Posterior vena cava (tissue), 2 donors: ENCODE measurements around the gene ZC3H7B. TPM values are rescaled to one million over a fixed set of nuclear protein-coding genes. Genes with fewer than 3 reads are reported as not detected.
A peak's percentile ranks its signal among the peaks of the same experiment; 100 is the strongest.

Experiments
- DNase-seq: peaks from one replicate; pipeline ENCODE4 v3.0.0-alpha.2; 2020; ENCODE audit warnings: low spot score
- intact Hi-C, 2 donors: fragments of 100-400 bp; cut with DNase I; formaldehyde crosslinking; loops; one replicate each; pipeline versions ENCODE4 v1.14.1 to v1.14.2; 2022 to 2023
- total RNA-seq, 2 donors: library from RNA; stranded (reverse); fragmentation: NEBNext Ultra II Directional; extraction: Animal tissue kit (Norgen Biotek cat#: 25700); gene quantifications; one replicate each; pipeline ENCODE4 v1.2.1, GENCODE V29; 2021
- donor health status: DM: yes; HTN: yes; CAD: no.
- donor health status: DM: yes; HTN: yes; CAD: no.

The ZC3H7B gene
- total RNA-seq, 2 donors from 2014 or later = 36.1 to 41.7 TPM

DNA sequence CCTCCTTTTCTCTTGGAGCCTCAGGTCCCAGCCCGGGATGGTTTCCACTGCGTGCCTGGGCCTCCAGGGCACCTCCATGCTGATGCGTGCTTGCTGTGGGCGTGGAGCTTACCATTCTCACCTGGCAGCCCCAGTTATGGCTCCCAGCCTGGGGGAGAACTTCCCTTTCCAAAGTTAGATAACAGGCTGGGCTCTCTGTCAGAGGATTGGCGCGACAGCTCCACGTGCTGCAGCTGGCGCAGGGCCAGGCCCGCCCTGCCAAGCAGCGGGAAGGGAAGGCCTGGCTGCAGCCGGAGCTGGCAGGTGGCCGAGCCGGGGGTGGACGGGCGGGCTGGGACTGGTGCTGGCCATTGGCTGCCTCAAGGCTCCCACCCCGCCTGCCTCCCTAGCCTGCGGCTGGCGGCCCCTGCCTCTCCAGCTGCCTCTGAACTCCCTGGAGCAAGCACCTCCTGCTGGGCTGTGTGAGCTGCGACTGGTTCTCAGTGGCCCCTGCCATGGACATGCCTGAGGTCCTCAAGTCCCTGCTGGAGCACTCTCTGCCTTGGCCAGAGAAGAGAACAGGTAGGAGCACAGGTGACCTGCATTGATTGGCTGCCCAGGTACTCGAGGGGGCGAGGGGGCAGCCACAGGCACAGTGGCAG is 65.8 kb downstream of the ZC3H7B start:
- intact Hi-C loops = no loop called here

GRCh38 chr22:41367680-41368542 is 66.6 kb downstream of the ZC3H7B start:
- DNase-seq = no peak
- intact Hi-C loops = no loop called here

More for the DNA sequence above, 65.8 kb downstream of the ZC3H7B start:
- peak; percentile 98 for DNase-seq

DNA sequence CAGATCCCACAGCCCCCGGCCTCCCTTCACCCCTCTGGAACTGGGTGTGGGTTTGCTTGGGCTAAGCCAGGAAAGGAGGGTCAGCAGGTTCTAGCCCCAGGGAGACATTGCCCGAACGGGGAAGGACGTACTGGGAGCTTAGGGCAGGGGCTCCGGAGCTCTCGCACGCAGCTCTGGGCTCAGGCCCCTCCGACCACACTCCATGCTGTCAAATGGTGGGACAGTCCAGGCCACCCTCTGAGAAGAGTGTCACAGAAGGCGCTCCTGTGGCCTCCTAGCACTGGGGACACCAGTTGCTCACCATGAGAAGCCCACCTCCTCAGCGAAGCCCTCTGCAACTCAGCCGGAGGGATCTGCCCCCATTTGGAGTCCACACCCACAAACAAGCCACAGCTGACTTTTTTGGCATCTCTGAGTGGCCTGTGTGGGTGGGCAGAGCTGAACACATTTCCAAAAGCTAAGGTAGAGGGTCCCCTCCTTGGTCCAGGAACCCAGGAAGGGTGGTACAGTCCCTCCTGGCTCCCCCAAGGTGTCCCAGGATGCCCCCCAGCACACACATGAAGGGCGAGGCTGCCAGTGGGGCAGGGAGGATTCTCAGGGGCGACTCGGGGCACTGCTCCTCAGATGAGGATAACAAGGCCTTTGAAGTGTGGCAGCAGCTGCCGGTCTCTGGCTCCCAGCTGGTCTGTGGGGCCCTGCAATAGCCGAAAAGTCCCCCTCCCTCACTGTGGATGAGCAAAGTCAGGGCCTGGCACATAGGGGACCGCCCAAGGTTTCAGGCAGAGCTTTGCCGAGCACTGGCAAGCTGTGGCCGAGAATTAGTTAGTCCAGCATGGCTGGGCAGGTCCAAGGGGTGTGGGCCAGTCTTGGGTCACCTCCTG is 67.5 kb downstream of the ZC3H7B start:
- DNase-seq = no peak
- intact Hi-C loops = no loop called here

- no peak for DNase-seq
- intact Hi-C loops = no loop called here
Measured at GRCh38 chr22:41369424-41369745, 68.1 kb downstream of the ZC3H7B start.

- no peak for DNase-seq
- intact Hi-C loops = no loop called here
Measured at GRCh38 chr22:41369837-41370236, 68.5 kb downstream of the ZC3H7B start.

GRCh38 chr22:41377846-41378245 is 76.5 kb downstream of the ZC3H7B start:
- no peak for DNase-seq
- intact Hi-C loops = no loop called here

DNA sequence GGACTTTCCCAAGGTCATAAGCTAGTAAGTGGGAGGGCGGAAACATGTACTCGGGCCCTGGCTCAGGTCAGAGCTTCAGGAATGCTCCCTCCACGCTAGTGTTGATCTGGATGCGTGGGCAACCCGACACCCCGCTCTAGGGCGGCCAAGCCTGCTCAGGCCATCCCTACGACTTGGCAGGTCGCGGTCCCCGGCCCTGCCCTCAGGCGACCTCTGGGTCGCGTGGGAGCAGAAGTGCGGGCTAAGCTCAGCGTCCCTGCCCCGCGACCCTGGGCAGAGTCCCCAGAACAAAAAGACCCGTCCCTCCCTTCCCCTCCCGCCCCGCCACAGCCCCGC is 79.6 kb downstream of the ZC3H7B start:
- intact Hi-C loops = no loop called here
- peak; percentile 95 for DNase-seq

DNA sequence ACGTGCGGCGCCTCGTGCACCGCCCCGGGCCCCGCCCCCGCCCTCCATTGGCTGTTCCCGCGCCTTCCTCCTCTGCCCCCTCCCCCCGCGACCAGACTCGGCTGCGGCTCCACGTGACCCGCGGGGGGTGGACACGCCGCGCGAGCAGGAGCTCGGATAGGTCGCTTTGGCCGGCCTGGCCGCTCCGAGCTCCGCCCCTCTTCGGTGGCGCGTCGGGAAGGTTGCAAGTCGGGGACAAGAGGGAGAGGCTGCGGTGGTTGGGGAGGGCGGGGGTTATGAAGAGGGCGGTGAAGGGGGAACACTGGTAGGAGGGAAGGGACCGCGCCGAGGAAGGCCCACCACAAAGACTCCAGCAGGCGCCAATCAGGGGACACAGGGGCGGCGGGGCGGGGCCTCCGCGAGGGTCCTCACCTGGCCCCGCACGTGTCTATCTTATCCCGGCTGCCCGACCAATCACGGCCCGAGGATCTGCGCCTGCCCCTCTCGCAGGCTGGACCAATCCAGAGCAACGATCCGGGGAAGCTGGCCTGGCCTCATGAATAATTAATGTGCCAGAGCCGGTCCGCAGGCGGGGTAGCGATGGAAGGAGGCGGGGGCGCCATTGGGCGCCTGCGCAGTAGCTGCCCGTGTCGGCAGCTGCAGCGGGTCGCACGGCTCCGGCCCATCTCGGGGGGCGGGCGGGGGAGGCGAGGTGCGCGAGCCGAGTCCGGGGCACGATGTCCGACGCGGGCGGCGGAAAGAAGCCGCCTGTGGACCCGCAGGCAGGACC is 80.2 kb downstream of the ZC3H7B start, which contains the start of gene TEF:
TEF (plus strand) TSS at position 614 of the 769 bp plus-strand sequence; CDS start at position 717, 103 bp downstream.
- DNase-seq = peak; percentile 99
- intact Hi-C loops = no loop called here

DNA sequence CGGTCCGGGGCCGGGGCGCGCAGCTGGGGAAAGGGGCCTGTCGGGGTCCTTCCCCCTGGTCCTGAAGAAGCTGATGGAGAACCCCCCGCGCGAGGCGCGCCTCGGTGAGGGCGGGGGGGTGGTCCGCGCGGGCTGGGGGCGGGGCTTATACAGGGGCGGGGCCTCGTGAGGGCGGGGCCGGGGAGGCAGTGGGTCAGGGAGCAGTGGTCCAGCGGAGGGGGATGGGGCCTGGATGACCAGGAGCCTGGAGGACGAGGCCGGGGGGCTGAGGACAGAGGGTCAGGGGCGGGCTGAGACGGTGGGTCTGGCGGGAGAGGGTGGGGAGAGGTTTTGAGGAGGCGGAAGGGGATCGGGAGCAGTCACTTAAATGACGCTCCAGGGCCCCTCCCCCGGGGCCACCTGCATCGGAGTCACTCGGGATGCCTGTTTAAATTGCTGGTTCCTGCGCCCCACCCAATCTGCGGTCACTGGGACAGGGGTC is 80.8 kb downstream of the ZC3H7B start:
- DNase-seq = no peak
- intact Hi-C loops = no loop called here

- intact Hi-C loops = no loop called here
Measured at GRCh38 chr22:41382610-41383009, 81.3 kb downstream of the ZC3H7B start.

DNA sequence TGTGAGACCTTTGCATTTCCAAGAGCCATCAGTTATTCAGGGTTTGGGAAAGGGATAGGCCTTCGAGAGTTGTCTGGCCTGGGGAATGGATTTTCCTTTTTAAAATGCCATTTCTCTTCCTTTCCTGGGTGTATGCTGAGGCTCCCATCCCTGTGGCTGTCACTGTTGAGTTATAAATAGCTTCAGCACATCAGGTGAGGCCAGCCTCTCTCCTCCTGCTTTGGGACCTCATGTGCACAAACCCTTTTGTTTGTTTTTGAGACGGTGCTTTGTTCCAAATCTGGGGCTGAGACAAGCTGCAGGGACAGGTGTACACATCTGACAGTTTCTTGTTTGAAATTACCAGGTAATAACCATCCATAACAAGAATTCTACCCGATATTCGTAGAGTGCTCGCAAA is 81.8 kb downstream of the ZC3H7B start:
- intact Hi-C loops = no loop called here
- DNase-seq = no peak

More at GRCh38 chr22:41382610-41383009, 81.3 kb downstream of the ZC3H7B start:
- DNase-seq = no peak

DNA sequence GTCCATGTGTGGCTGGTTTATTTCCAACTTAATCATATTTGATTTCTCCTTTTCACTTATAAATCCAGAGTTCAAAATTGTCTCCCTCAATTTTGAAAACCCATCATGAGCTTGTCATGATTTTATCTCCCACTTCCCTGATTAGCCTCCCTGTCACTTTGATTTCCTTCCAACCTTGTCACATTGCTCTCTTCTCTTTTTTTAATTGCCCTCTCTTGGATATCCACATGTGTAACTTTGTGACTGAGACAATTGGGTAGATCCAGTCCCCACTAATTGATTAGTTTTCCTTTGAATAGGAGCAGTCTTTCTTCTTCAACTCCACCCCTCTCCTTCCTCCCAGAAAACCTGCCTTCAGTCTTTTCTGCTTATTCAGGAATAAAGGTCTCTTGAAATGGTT is 82.8 kb downstream of the ZC3H7B start:
- no peak for DNase-seq
- intact Hi-C loops = no loop called here

GRCh38 chr22:41387341-41387740 is 86.0 kb downstream of the ZC3H7B start:
- intact Hi-C loops = no loop called here
- no peak for DNase-seq

DNA sequence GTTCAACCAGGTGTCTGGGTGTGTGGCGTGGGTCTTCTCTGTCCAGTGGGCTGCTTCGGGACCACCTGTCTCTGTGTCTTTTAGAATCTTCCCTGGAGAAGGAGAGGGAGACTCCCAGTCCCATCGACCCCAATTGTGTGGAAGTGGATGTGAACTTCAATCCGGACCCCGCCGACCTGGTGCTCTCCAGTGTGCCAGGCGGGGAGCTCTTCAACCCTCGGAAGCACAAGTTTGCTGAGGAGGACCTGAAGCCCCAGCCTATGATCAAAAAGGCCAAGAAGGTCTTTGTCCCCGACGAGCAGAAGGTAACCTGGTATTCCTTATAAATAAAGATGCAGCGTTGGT is 92.7 kb downstream of the ZC3H7B start:
- DNase-seq = no peak
- intact Hi-C loops = no loop called here

- intact Hi-C loops = no loop called here
- DNase-seq = no peak
Measured at GRCh38 chr22:41395531-41396240, 94.4 kb downstream of the ZC3H7B start.

GRCh38 chr22:41397143-41397811 is 96.0 kb downstream of the ZC3H7B start:
- intact Hi-C loops = no loop called here
- no peak for DNase-seq

DNA sequence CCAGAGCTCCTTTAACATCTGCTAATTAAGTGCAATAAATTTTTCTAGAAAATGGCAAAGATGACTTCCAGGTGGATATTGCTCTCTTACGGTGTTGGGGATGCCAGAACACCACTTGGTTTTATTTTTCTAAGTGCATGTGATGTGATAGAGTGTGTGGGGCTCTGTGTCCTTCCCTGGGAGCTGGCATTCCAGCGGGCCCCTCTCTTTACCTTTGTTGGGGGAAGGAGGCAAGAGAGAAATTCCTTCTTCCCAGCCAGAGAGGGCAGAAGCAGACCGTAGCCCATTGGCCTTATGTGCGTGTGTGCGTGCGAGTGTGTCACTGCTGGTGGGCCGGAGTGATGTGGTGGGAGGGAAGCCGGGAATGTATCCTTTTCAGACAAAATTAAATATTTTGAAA is 97.6 kb downstream of the ZC3H7B start:
- DNase-seq = no peak
- intact Hi-C loops = no loop called here
